Pancreas (tissue), 10 donors: ENCODE results near the gene SOX14. TPM values are rescaled to one million over a fixed set of nuclear protein-coding genes. Genes with fewer than 3 reads are reported as not detected.

ENCODE experiments used
- ATAC-seq, 4 donors: fragments of 200-7000 bp; cut with Tn5 transposase; one replicate each; pipeline versions ENCODE4 v1.8.0 to v1.9.1; 2020; ENCODE audit warnings: mild to moderate bottlenecking in 4 of 4, moderate library complexity in 4 of 4
- DNase-seq, 6 donors: peaks; one replicate each; pipeline ENCODE4 v3.0.0-alpha.2; 2020
- FAIRE-seq: peaks from 2 replicates; lab custom pipeline; 2012; peaks lifted over from hg19 to GRCh38; lab: Jason Lieb, UNC
- H3K27ac ChIP-seq, 4 donors: fragments of 200-600 bp; sonication (generic); 1 replicate in 3 of 4; 2 replicates in 1 of 4; pipeline versions ENCODE4 v1.5.0 to v1.8.0; 2020
- H3K27me3 ChIP-seq, 4 donors: fragments of 200-600 bp; one replicate each; pipeline ENCODE4 v1.8.0; 2021
- H3K36me3 ChIP-seq, 3 donors: fragments of 200-600 bp; sonication (generic) in 1 of 3; one replicate each; pipeline versions ENCODE4 v1.5.0 to v1.8.0; 2020 to 2021
- H3K4me1 ChIP-seq, 3 donors: fragments of 200-600 bp; one replicate each; pipeline ENCODE4 v1.8.0; 2021
- H3K4me3 ChIP-seq, 4 donors: fragments of 200-600 bp; sonication (generic) in 2 of 4; one replicate each; pipeline versions ENCODE4 v1.5.0 to v1.8.0; 2020 to 2021
- H3K9me3 ChIP-seq, 4 donors: fragments of 200-600 bp; one replicate each; pipeline ENCODE4 v1.8.0; 2021
- CTCF ChIP-seq, 4 donors: fragments of 200-600 bp; sonication (generic) in 3 of 4; IDR thresholded peaks; one replicate each; pipeline versions ENCODE4 v1.5.0 to v1.8.0; 2021; ENCODE audit warnings: antibody characterized with exemption in 4 of 4
- WGBS, 2 donors: extraction: QIAGEN DNeasy Blood & Tissue Kit; methylation state at CpG; one replicate each; pipeline ENCODE4 v1.1.7; 2013; 5-methylcytosine and 5-hydroxymethylcytosine counted together
- intact Hi-C, 3 donors: fragments of 100-400 bp; cut with DNase I; formaldehyde crosslinking; loops; one replicate each; pipeline versions ENCODE4 v1.11.1 to v1.14.2; 2022
- polyA plus RNA-seq, 2 donors: library from polyadenylated mRNA; stranded (reverse); fragments of 200-250 nt; gene quantifications; one replicate each; pipeline ENCODE4 v1.2.3, GENCODE V29; 2013
- total RNA-seq, 6 donors: library from RNA; stranded (reverse); fragmentation: NEBNext Ultra II Directional in 4 of 6; extraction: Animal tissue kit (Norgen Biotek cat#: 25700) in 4 of 6; gene quantifications; one replicate each; pipeline versions ENCODE4 v1.2.1 to v1.2.4, GENCODE V29; 2021 to 2023
- donor health status: healthy with polysubstance abuse.
- donor health status: DM: no; HTN: no; CAD: no; lungs with moderate emphysema.
- donor health status: DM: no; HTN: no; CAD: no.
- donor health status: control.
- donor health status: control.
- donor health status: Bipolar disorder and iron deficiency.
- donor health status: DM: yes; HTN: yes; CAD: no.
- donor health status: DM: no; HTN: no; CAD: no.
- donor health status: DM: no; HTN: no; CAD: no.
- donor health status: DM: yes; HTN: yes; CAD: no.

Gene SOX14
- total and polyA plus RNA-seq, 8 donors, result not detected

DNA sequence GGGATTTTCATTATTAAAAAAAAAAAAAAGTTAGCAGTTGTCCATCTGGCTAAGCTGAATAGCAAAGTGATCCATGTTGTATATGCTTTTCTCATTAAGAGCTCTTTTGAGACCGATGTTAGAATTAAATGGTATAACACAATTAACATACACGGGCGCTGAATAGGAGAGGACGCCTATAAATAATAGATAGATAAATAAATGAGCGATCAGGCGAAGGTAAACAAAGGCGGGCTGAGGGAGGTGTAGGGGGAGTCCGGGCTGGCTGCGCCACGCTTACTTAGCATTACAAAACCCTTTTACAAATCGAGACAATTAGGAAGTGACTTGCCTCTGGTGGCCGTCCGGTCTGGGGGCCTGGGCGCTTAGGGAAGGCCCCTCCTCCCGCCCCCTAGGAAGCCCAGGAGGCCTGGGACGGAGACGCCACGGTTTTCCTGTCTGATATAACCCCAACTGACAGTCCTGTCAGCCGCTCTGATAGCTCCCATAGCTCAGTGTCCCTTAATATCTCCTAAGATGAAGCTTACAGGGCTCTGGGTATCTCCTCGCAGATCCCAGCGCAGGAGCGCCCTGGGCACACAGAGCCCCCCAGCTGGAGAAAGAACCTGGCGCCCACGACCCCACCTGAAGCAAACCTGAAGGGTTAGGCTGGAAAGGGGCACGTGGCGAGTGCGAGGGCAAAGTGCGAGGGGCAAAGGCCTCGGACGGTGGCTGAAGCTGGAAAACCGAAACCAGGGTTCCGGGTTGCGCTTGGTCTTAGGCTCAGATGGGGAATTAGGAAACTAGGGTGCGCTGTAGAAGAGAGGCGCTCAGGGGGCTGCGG is 3.6 kb downstream of the SOX14 start:
- ATAC-seq (no peak), DNase-seq (peak in 1 of 6 donors; percentile 53), FAIRE-seq (no peak)
- H3K9me3 ChIP-seq, result no peaks in the 10 kb centered on the region
- peaks cover 10 to 18% (median 14%) of the 10 kb centered on the region in 3 donors for H3K4me1 ChIP-seq
- H3K27ac ChIP-seq, result no peak overlapping the region
- peaks cover 2 to 78% (median 27%) of the 10 kb centered on the region in 4 donors for H3K27me3 ChIP-seq
- H3K36me3 ChIP-seq, result no peaks in the 10 kb centered on the region
- WGBS, 2 donors, result 3 to 5% methylated on average over 36 of the region's 36 CpGs
- H3K4me3 ChIP-seq, result peak overlapping the region in 3 of 4 donors; percentile 7 to 36 (median 18)
- intact Hi-C loops, result no loop called here
- no peak for TF ChIP-seq CTCF (IDR thresholded peaks at IDR 0.05)

- Histone ChIP-seq H3K27me3 (peaks cover 2 to 82% (median 27%) of the 10 kb centered on the region in 4 donors), H3K36me3 (no peaks in the 10 kb centered on the region), H3K4me3 (peak overlapping the region in 3 of 4 donors; percentile 7 to 36 (median 18)), H3K9me3 (no peaks in the 10 kb centered on the region), H3K27ac (no peak overlapping the region), H3K4me1 (peaks cover 8 to 18% (median 10%) of the 10 kb centered on the region in 3 donors)
- no peak for FAIRE-seq
- no peak for TF ChIP-seq CTCF (IDR thresholded peaks at IDR 0.05)
- no peak for ATAC-seq
- intact Hi-C loops, result no loop called here
- peak in 2 of 6 donors; percentile 64 to 71 for DNase-seq
- 2% methylated on average over 57 to 59 of the region's 59 CpGs for WGBS, 2 donors
Observed at GRCh38 chr3:137768361-137769321, 4.5 kb downstream of the SOX14 start.

GRCh38 chr3:137769322-137770065 is 5.4 kb downstream of the SOX14 start:
- no peak overlapping the region for H3K27ac ChIP-seq
- TF ChIP-seq CTCF (IDR thresholded peaks at IDR 0.05), result no peak
- no peak for ATAC-seq
- no peak for FAIRE-seq
- WGBS, 2 donors, result 9 to 11% methylated on average over 23 of the region's 23 CpGs
- H3K27me3 ChIP-seq, result peaks cover 2 to 78% (median 25%) of the 10 kb centered on the region in 4 donors
- no peaks in the 10 kb centered on the region for H3K9me3 ChIP-seq
- H3K4me1 ChIP-seq, result peaks cover 7 to 16% (median 10%) of the 10 kb centered on the region in 3 donors
- intact Hi-C loops, result no loop called here
- no peak for DNase-seq
- no peaks in the 10 kb centered on the region for H3K36me3 ChIP-seq
- no peak overlapping the region for H3K4me3 ChIP-seq

GRCh38 chr3:137770066-137770834 is 6.1 kb downstream of the SOX14 start:
- peak overlapping the region in 2 of 4 donors; percentile 19 to 40 for H3K4me3 ChIP-seq
- H3K27ac ChIP-seq, result no peak overlapping the region
- 4 to 5% methylated on average over 38 to 40 of the region's 40 CpGs for WGBS, 2 donors
- peaks cover 7 to 13% (median 10%) of the 10 kb centered on the region in 3 donors for H3K4me1 ChIP-seq
- peaks cover 2 to 70% (median 22%) of the 10 kb centered on the region in 4 donors for H3K27me3 ChIP-seq
- FAIRE-seq (no peak), DNase-seq (peak in 2 of 6 donors; percentile 51 to 65), ATAC-seq (peak in 2 of 4 donors; percentile 10)
- no peak for TF ChIP-seq CTCF (IDR thresholded peaks at IDR 0.05)
- H3K36me3 ChIP-seq, result no peaks in the 10 kb centered on the region
- H3K9me3 ChIP-seq, result no peaks in the 10 kb centered on the region
- intact Hi-C loops, result no loop called here
